HG02588 (cell line): ENCODE data around the gene OR2F2.

Source experiments
- ATAC-seq: cut with Tn5 transposase; IDR thresholded peaks from one replicate; pipeline ENCODE4 v1.9.1; 2021; ENCODE audit warnings: mild to moderate bottlenecking, moderate library complexity; ENCODE audit not compliant: unreplicated experiment

Gene OR2F2

GRCh38 chr7:143934526-143935325 is at the start of gene OR2F2:
OR2F2 (plus strand) TSS chr7:143935233; CDS start chr7:143935233, 0 bp downstream.
- ATAC-seq = no peak

GRCh38 chr7:143885951-143886350 is 49.1 kb upstream of the OR2F2 start:
- ATAC-seq = no peak

GRCh38 chr7:143886826-143887477 is 48.1 kb upstream of the OR2F2 start:
- ATAC-seq = no peak

GRCh38 chr7:143889068-143889467 is 46.0 kb upstream of the OR2F2 start:
- ATAC-seq = no peak

GRCh38 chr7:143890558-143890957 is 44.5 kb upstream of the OR2F2 start:
- ATAC-seq = no peak

GRCh38 chr7:143891457-143891856 is 43.6 kb upstream of the OR2F2 start:
- no peak for ATAC-seq

GRCh38 chr7:143892527-143893300 is 42.3 kb upstream of the OR2F2 start:
- peak; percentile 99 for ATAC-seq

- ATAC-seq = no peak
These were observed 38.4 kb upstream of the OR2F2 start for GRCh38 chr7:143896667-143897066.

GRCh38 chr7:143898810-143899209 is 36.2 kb upstream of the OR2F2 start:
- no peak for ATAC-seq

GRCh38 chr7:143900230-143900766 is 34.7 kb upstream of the OR2F2 start:
- no peak for ATAC-seq

- peak; percentile 31 for ATAC-seq
These were observed 33.7 kb upstream of the OR2F2 start for GRCh38 chr7:143901332-143901667.

- peak; percentile 95 for ATAC-seq
These were observed 33.2 kb upstream of the OR2F2 start, which contains the start of gene TCAF1 for GRCh38 chr7:143901668-143902331. TCAF1 (minus strand) TSS chr7:143902176; CDS start chr7:143876608, 25,568 bp downstream.

- ATAC-seq = no peak
These were observed 32.6 kb upstream of the OR2F2 start for GRCh38 chr7:143902332-143902899.

- no peak for ATAC-seq
These were observed 29.5 kb upstream of the OR2F2 start for GRCh38 chr7:143905509-143905908.

GRCh38 chr7:143906151-143906550 is 28.9 kb upstream of the OR2F2 start:
- ATAC-seq = no peak

GRCh38 chr7:143906895-143907294 is 28.1 kb upstream of the OR2F2 start:
- ATAC-seq = no peak

GRCh38 chr7:143908120-143908519 is 26.9 kb upstream of the OR2F2 start:
- ATAC-seq = no peak

GRCh38 chr7:143909863-143910262 is 25.2 kb upstream of the OR2F2 start:
- no peak for ATAC-seq

- no peak for ATAC-seq
These were observed 24.4 kb upstream of the OR2F2 start for GRCh38 chr7:143910473-143911248.
